ENCODE data around the gene GALNTL6. TPM values are rescaled to one million over a fixed set of nuclear protein-coding genes. Genes with fewer than 3 reads are reported as not detected.
A peak's percentile ranks its signal among the peaks of the same experiment; 100 is the strongest.
"Not testable (repeated sequence)": the region's sequence is repeated elsewhere in the genome, so short reads cannot be mapped to it uniquely, and the experiment has no call there.

Gene GALNTL6
- total RNA-seq, 1 donor from 2014 or later = 1.7 TPM

DNA sequence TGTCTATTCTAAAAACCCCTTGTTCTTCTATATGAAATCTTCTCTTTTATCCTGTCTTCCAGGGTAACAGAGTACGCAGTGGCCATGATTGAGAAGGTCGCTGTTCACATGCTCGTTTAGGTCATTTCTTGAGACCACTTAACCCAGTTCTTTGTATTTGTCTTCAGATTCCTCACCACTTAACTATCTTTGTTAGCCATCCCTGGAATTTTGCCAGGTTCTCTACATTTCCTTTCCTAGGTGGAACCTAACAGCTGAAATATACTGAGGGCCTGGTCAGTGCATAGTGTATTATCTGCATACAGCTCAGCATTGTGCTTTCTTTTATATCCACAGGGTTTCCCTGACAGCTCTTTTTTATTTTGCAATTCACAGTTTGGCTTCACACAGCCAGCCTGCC lies 1206.5 kb downstream of the GALNTL6 start:
- no peak for DNase-seq (ENCODE audit: extremely low spot score, unreplicated experiment)
- no peak overlapping the region for H3K27ac Mint-ChIP-seq
- no peaks in the 10 kb centered on the region for H3K27me3 Mint-ChIP-seq
- H3K4me3 Mint-ChIP-seq = no peak overlapping the region
- peaks cover 10% of the 10 kb centered on the region for H3K4me1 Mint-ChIP-seq (ENCODE audit: unreplicated experiment)
- no peaks in the 10 kb centered on the region for H3K36me3 Mint-ChIP-seq
- no peaks in the 10 kb centered on the region for H3K9me3 Mint-ChIP-seq
- no peak for TF ChIP-seq CTCF (conservative IDR thresholded peaks at IDR 0.05)

DNA sequence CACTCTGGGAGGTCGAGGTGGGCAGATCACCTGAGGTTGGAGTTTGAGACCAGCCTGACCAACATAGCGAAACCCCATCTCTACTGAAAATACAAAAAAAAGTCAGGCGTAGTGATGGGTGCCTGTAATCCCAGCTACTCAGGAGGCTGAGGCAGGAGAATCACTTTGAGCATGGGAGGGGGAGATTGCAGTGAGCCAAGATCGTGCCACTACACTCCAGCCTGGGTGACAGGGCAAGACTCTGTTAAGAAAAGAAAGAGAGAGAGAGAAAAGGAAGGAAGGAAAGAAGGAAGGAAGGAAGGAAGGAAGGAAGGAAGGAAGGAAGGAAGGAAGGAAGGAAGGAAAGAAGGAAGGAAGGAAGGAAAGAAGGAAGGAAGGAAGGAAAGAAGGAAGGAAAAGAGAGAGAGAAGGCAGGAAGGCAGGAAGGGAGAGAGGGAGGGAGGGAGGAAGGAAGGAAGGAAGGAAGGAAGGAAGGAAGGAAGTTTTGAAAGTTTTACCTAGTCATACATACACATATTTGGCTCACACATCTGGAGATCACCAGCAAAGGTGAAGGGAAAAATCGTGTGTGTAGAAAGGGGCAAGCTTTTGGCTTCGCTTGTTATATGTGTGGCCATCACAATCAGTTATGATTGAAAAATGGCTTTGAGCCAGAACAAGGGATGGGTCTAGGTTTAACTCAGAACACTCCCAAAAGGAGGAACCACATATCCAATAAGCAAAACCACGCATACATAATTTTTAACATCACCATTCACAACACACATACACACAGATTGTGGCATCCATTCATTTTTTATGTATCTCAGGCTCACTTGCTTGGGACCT lies 1208.8 kb downstream of the GALNTL6 start:
- not testable (repeated sequence) for H3K9me3 Mint-ChIP-seq; H3K36me3 Mint-ChIP-seq; H3K4me1 Mint-ChIP-seq (ENCODE audit: unreplicated experiment); DNase-seq (ENCODE audit: extremely low spot score, unreplicated experiment); H3K4me3 Mint-ChIP-seq; H3K27ac Mint-ChIP-seq; H3K27me3 Mint-ChIP-seq

DNA sequence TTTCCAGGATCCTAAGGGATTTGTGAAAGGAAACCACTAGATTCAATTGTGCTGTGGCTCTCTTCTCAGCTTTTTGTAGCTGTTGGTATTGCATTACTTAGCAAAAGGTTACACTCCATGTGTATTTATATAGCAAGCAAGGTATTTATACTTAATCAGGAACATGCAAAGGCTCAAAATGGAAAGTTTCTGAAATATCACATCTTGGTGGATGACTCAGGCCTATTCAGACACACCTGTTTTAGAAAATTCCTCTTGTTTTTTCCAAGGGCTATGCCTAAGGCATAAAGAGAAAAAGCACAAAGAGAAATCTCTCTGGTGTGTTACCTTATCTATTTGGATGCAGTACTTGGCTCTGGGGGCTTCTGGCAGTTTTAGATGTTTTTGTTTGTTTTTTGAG lies 1211.0 kb downstream of the GALNTL6 start:
- no peak for DNase-seq (ENCODE audit: extremely low spot score, unreplicated experiment)
- Mint-ChIP-seq H3K4me3 (no peak overlapping the region), H3K9me3 (no peaks in the 10 kb centered on the region), H3K27ac (no peak overlapping the region), H3K27me3 (no peaks in the 10 kb centered on the region), H3K36me3 (no peaks in the 10 kb centered on the region), H3K4me1 (ENCODE audit: unreplicated experiment) (peaks cover 10% of the 10 kb centered on the region)
- no peak for TF ChIP-seq CTCF (conservative IDR thresholded peaks at IDR 0.05)

- H3K9me3 Mint-ChIP-seq = no peaks in the 10 kb centered on the region
- DNase-seq (ENCODE audit: extremely low spot score, unreplicated experiment) = no peak
- H3K4me3 Mint-ChIP-seq = no peak overlapping the region
- H3K27me3 Mint-ChIP-seq = no peaks in the 10 kb centered on the region
- H3K4me1 Mint-ChIP-seq (ENCODE audit: unreplicated experiment) = peaks cover 16% of the 10 kb centered on the region
- no peaks in the 10 kb centered on the region for H3K36me3 Mint-ChIP-seq
- TF ChIP-seq CTCF (conservative IDR thresholded peaks at IDR 0.05) = peak; percentile 84
- no peak overlapping the region for H3K27ac Mint-ChIP-seq
Measured at GRCh38 chr4:173025131-173025530, 1211.9 kb downstream of the GALNTL6 start.

DNA sequence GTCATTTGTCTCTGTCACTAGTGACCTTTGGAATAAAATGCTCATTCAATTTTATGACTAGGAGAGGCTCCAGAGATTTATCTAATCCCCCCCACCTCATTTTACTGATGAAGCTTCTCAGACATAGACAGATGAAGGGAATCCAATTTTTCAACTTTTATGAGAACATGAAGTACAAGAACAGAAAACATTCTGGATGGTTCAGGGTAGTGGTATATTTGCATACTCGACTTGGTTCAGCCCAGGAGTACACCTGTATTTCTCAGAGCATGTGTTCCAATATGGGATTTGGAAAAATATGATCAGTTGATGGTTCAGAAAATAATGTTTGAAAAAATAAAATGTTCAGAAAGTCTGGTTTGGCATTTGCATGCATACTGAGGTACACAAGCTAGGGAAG lies 1224.0 kb downstream of the GALNTL6 start:
- H3K27ac Mint-ChIP-seq = no peak overlapping the region

More for the DNA sequence above, 1224.0 kb downstream of the GALNTL6 start:
- H3K27me3 Mint-ChIP-seq = no peaks in the 10 kb centered on the region
- H3K4me1 Mint-ChIP-seq (ENCODE audit: unreplicated experiment) = peaks cover 43% of the 10 kb centered on the region
- H3K36me3 Mint-ChIP-seq = no peaks in the 10 kb centered on the region
- H3K4me3 Mint-ChIP-seq = no peak overlapping the region
- TF ChIP-seq CTCF (conservative IDR thresholded peaks at IDR 0.05) = no peak
- DNase-seq (ENCODE audit: extremely low spot score, unreplicated experiment) = no peak
- peaks cover 6% of the 10 kb centered on the region for H3K9me3 Mint-ChIP-seq
